AG04450 (cell line): ENCODE data around the gene SLC4A5. TPM values are rescaled to one million over a fixed set of nuclear protein-coding genes. Genes with fewer than 3 reads are reported as not detected.

Experiments
- CTCF ChIA-PET: fragments of 300-600, 350-600 bp; formaldehyde crosslinking; extraction: SDS; loops from one replicate; lab custom pipeline; 2022; ENCODE audit warnings: antibody characterized with exemption, inconsistent platforms; lab: Charles Lee
- POLR2A ChIA-PET: fragments of 350-600 bp; formaldehyde crosslinking; extraction: SDS; loops from one replicate; lab custom pipeline; 2021; ENCODE audit warnings: antibody characterized with exemption, inconsistent platforms; lab: Yijun Ruan, JAX
- DNase-seq: peaks from one replicate; pipeline ENCODE4 v3.0.0-alpha.2; 2011; ENCODE audit warnings: low read depth, low spot score
- H3K27ac ChIP-seq: one replicate; pipeline ENCODE4 v1.5.1; 2012; ENCODE audit warnings: low read depth, low read length, control low read depth
- H3K27me3 ChIP-seq: one replicate; pipeline ENCODE4 v1.6.0; 2012; ENCODE audit warnings: low read length; ENCODE audit not compliant: control insufficient read depth, insufficient read depth
- H3K4me3 ChIP-seq: 2 replicates; pipeline ENCODE4 v1.5.1; 2011; ENCODE audit warnings: mild to moderate bottlenecking, low read depth, low read length, control low read depth
- H3K9me3 ChIP-seq: 2 replicates; pipeline ENCODE4 v1.5.1; 2012; ENCODE audit warnings: low read length; ENCODE audit not compliant: control insufficient read depth, insufficient read depth
- polyA plus RNA-seq: library from polyadenylated mRNA; depleted of rRNA; stranded (reverse); fragments of >200 nt; gene quantifications from 2 replicates; pipeline ENCODE4 v1.2.3, GENCODE V29; 2011
- TF ChIP-seq, protein P1 (sequence below): IDR thresholded peaks from 2 replicates; pipeline ENCODE4 v1.5.1; 2011; ENCODE audit warnings: low read depth, low read length, control low read depth, inconsistent platforms

The SLC4A5 gene
- polyA plus RNA-seq, 1 experiment, result 0.15 TPM

DNA sequence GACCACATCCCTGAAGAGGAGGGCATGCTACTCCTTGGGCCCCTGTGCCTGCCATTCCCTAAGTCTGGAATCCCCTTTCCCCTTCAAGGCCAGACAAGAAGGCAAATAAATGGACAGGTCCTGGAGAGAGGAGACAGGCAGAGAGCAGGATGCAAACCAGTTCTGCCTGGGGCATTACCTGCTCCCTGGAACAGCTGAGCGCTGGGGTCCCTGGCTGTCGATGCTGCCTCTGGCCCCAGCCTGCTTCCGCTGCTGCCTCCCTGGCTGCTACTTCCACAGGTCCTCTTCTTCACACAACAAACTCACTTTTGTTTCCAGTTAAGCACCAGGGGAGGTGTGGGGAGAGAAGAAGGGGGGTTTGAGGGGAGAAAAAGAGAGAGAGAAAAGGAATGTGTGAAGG is 53.1 kb downstream of the SLC4A5 start:
- ChIA-PET CTCF (no interaction called here), POLR2A (no interaction called here)
- no peak overlapping the region for H3K4me3 ChIP-seq
- TF ChIP-seq, protein P1, sequence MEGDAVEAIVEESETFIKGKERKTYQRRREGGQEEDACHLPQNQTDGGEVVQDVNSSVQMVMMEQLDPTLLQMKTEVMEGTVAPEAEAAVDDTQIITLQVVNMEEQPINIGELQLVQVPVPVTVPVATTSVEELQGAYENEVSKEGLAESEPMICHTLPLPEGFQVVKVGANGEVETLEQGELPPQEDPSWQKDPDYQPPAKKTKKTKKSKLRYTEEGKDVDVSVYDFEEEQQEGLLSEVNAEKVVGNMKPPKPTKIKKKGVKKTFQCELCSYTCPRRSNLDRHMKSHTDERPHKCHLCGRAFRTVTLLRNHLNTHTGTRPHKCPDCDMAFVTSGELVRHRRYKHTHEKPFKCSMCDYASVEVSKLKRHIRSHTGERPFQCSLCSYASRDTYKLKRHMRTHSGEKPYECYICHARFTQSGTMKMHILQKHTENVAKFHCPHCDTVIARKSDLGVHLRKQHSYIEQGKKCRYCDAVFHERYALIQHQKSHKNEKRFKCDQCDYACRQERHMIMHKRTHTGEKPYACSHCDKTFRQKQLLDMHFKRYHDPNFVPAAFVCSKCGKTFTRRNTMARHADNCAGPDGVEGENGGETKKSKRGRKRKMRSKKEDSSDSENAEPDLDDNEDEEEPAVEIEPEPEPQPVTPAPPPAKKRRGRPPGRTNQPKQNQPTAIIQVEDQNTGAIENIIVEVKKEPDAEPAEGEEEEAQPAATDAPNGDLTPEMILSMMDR, result no peak
- no peaks in the 10 kb centered on the region for H3K9me3 ChIP-seq
- H3K27me3 ChIP-seq, result peaks cover 12% of the 10 kb centered on the region
- no peak overlapping the region for H3K27ac ChIP-seq
- DNase-seq, result no peak

DNA sequence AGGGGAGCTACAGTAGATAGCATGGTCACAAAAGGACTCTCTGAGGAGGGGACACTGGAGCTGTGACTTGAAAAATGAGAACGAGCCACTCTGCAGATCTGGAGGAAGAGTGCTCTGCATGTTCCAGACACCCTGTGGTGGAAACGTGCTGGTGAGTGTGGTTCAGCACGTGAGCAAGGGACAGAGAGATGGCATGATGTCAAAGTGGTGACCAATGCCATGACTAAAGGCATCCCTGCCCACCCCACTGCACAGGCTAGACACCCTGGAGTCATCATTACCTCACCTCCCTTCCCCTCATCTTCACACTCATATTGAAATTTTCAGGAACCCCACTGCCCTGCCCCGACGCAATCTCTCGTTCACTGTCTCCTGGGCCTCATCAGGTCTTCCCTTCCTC is 56.5 kb downstream of the SLC4A5 start:
- ChIA-PET CTCF (interaction anchor here (1.0 to 2.2 kb wide), 2 partner anchors 37 to 49 kb away, joined by 3 to 8 read pairs; no protein-coding TSS in a partner anchor), POLR2A (no interaction called here)
- H3K4me3 ChIP-seq, result no peak overlapping the region
- H3K27ac ChIP-seq, result no peak overlapping the region
- DNase-seq, result no peak
- TF ChIP-seq, protein P1, result no peak
- peaks cover 22% of the 10 kb centered on the region for H3K27me3 ChIP-seq
- no peaks in the 10 kb centered on the region for H3K9me3 ChIP-seq

DNA sequence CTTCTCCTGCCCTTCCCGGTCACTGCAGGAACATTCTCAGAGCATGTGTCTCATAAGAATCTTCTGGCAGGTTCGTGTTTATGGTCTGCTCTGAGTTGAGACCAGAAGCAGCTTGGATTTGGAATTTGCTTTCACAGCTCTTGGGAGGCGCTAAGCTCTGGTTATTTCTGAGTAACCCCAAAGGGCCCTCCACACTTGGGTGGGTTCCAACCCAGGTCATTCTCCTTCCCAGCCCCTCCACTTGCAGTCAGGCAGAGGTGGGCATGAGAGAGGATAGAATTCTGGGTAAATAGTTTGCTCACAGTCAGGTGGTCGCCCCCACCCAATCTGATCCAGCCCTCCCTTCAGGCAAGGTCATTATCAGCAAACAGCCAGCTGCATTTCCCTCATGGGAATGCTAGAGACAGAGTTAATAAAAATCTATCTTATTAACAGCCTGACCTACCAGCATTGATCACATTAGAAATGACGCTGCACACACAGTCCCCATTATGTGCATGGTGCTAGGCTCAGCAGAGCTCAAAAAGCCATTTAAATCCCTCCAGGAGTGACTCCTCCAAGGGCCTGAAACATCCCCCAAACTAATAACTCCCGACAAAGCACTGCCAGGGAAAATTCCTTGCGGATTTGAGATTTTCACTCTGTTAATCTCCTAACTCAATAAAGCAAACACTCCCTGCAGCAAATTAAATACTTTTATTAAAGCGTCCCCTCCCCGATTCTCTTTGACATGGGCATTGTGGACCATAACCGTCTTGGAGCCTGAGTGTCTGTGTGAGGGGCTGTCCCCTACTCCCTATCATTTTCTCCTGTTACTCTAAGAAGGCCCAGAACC is 61.9 kb downstream of the SLC4A5 start:
- ChIA-PET POLR2A (no interaction called here), CTCF (interaction anchor here (2.0 kb wide), 1 partner anchor 53 kb away, joined by 7 read pairs; no protein-coding TSS in a partner anchor)
- Histone ChIP-seq H3K9me3 (no peaks in the 10 kb centered on the region), H3K27me3 (peaks cover 36% of the 10 kb centered on the region), H3K4me3 (no peak overlapping the region), H3K27ac (no peak overlapping the region)
- DNase-seq, result no peak
- TF ChIP-seq, protein P1, result no peak

DNA sequence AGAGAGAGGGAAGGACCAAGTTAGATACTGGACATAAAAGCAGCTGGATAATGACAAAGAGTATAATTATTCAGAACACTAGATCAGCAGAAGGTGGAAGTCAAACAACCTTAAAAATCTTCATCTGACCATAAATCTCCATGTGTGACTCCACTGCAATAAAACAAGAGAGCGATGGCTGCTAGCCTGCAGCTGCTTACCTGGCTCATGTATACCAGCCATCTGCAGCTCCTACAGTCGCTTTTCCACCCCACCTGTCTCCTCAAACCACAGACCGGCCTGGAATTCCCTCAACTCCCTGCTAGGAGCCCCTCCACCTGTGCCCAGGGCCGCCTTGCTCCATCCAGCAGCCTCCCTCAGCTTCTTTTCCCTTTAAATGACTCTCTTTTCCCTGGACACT is 64.5 kb downstream of the SLC4A5 start:
- H3K4me3 ChIP-seq, result no peak overlapping the region
- no peak overlapping the region for H3K27ac ChIP-seq
- TF ChIP-seq, protein P1, result no peak
- H3K27me3 ChIP-seq, result peaks cover 40% of the 10 kb centered on the region
- no peaks in the 10 kb centered on the region for H3K9me3 ChIP-seq
- ChIA-PET POLR2A (interaction anchor here (0.6 kb wide), 1 partner anchor 320 kb away, joined by 11 read pairs; no protein-coding TSS in a partner anchor), CTCF (interaction anchor here (0.8 kb wide), 1 partner anchor 29 kb away, joined by 3 read pairs; no protein-coding TSS in a partner anchor)
- DNase-seq, result no peak

DNA sequence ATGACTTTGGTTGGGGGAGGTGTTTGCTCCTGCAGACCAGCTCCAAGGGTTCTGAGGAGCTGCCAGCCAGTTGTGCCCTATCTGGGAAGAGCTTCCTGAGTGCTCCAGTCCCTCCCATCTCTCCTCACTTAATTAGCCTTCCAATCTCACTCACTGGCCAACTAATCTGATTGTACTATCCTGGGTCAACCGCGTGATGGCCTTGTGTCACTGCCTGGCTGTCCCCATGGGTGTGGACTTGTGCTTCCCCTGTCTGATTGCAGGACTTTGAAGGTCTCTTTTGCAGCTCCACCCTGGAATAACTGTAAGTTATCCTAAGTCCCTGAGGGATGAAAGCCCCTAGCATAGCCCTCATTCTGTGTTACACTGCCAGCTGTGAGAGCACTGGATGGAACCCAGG is 65.0 kb downstream of the SLC4A5 start:
- no peak overlapping the region for H3K4me3 ChIP-seq
- TF ChIP-seq, protein P1, result no peak
- CTCF ChIA-PET, result interaction anchor here (0.8 kb wide), 1 partner anchor 28 kb away, joined by 3 read pairs; no protein-coding TSS in a partner anchor
- H3K9me3 ChIP-seq, result no peaks in the 10 kb centered on the region
- H3K27ac ChIP-seq, result no peak overlapping the region
- no peak for DNase-seq
- POLR2A ChIA-PET, result interaction anchor here (0.6 kb wide), 1 partner anchor 320 kb away, joined by 11 read pairs; no protein-coding TSS in a partner anchor
- peaks cover 39% of the 10 kb centered on the region for H3K27me3 ChIP-seq
